ENCODE measurements around the gene KRT84. TPM values are rescaled to one million over a fixed set of nuclear protein-coding genes. Genes with fewer than 3 reads are reported as not detected.
A peak's percentile ranks its signal among the peaks of the same experiment; 100 is the strongest.
"Not testable (repeated sequence)": the region's sequence is repeated elsewhere in the genome, so short reads cannot be mapped to it uniquely, and the experiment has no call there.

Gene KRT84
- total RNA-seq, 2 experiments from 2014 or later: not detected

DNA sequence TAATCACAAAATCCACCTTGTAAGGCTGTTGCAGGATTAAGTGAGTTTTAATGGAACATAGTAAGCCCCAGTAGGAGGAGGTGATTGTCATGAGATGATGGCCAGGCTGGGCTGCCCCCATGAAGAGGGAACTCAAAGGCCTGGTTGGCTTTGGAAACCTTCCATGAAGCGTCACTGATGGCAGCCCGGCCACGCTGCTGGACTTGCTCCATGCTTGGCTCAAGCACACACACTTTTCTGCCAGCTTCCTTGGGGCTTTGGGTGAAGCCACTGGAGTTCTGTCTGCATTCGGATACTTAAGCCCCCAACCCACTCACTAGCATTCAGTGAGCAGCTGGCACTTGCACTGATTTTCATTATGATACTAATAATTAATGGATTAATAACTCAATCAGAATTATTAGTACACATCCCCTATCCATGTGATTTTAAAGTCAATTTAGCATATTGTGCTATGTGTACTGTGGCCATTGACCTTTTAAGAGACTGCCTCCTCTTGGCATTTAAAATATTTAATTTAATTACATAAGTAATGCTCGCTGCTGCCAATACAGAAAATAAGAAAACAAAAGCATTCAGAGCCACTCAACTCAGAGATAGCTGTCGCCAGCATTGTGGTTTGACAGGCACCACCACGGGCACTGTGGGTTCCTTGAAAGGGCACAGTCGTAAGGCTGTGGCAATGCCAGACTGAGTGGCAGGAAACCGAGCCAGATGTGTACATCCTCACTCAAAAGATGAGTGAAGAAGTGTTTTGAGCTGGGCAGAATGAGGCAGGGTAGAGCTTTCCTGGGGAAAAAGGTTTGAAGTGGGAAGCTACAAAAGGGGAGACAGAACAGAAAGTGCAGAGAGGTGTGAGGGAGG, 34.0 kb downstream of the KRT84 start:
- Mint-ChIP-seq H3K36me3 (no peaks in the 10 kb centered on the region), H3K4me1 (peaks cover 27% of the 10 kb centered on the region), H3K4me3 (no peak overlapping the region), H3K9me3 (no peaks in the 10 kb centered on the region), H3K27ac (no peak overlapping the region), H3K27me3 (peaks cover 6% of the 10 kb centered on the region)
- peak; percentile 44 for DNase-seq

DNA sequence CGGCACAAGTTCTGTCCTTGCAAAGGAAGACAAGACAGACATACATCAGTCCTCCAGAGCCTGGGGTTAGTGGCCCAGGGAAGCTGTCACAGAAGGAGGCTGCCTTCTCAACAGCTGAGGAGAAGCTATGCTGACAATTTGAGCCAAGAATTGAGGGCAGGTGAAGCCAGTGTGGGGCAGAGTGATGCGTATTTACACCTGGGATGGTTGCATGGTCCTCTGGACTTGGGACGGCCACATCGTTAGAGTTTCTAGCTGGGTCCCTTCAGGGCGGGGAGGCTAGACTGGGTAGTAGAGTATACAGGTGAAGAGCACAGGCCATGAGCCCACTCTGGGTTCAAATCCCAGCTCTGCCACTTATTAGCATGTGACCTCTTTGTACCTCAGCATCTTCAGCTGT, 34.7 kb downstream of the KRT84 start:
- Mint-ChIP-seq H3K4me3 (no peak overlapping the region), H3K9me3 (no peaks in the 10 kb centered on the region), H3K36me3 (no peaks in the 10 kb centered on the region), H3K4me1 (peaks cover 27% of the 10 kb centered on the region), H3K27ac (no peak overlapping the region), H3K27me3 (peaks cover 6% of the 10 kb centered on the region)
- no peak for DNase-seq

DNA sequence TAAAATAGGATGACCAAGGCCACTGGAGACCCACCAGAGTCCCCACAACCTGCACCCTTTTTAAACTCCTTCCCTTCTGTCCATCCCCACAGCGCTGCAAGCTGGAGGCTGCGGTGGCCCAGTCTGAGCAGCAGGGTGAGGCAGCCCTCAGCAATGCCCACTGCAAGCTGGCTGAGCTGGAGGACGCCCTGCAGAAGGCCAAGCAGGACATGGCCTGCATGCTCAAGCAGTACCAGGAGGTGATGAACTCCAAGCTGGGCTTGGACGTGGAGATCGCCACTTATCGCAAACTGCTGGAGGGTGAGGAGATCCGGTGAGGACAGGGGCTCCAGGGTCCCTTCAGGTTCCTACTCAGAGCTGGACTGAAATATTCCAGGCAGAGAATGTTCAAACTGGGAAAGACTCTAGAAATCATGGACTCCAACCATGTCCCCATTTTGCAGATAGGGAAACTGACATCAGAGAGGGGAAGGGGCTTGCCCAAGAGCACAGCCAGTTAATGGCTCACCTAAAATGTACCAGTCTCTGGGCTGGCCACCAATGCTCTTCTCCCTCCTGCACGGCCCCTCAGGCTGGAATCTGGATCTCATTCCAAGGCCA, 35.3 kb downstream of the KRT84 start:
- H3K27ac Mint-ChIP-seq: no peak overlapping the region

DNA sequence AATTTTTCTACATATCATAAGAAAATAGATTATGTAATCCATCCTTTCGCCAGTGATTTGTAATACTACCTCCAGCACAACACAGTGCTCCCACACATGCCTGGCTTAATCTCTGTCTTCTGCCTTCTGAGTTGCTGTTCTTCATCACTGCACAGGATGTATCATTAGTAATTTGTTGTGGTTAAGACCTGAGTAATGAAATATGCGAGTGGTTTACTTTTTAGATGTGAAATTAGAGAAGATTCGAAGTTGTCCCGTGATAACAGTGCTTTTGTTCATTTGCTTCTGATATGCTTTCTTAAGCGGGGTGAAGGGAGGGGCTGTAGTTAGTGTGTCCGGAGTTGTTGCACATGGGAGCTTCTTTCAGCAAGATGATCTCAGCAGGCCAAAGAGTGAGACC, 36.3 kb downstream of the KRT84 start:
- Mint-ChIP-seq H3K4me1 (peaks cover 24% of the 10 kb centered on the region), H3K36me3 (no peaks in the 10 kb centered on the region), H3K9me3 (no peaks in the 10 kb centered on the region), H3K27me3 (peaks cover 6% of the 10 kb centered on the region), H3K4me3 (no peak overlapping the region), H3K27ac (no peak overlapping the region)
- no peak for DNase-seq

More for the DNA sequence above, 35.3 kb downstream of the KRT84 start:
- Mint-ChIP-seq H3K9me3 (no peaks in the 10 kb centered on the region), H3K4me1 (peaks cover 27% of the 10 kb centered on the region), H3K4me3 (no peak overlapping the region), H3K27me3 (peaks cover 6% of the 10 kb centered on the region), H3K36me3 (no peaks in the 10 kb centered on the region)
- no peak for DNase-seq

DNA sequence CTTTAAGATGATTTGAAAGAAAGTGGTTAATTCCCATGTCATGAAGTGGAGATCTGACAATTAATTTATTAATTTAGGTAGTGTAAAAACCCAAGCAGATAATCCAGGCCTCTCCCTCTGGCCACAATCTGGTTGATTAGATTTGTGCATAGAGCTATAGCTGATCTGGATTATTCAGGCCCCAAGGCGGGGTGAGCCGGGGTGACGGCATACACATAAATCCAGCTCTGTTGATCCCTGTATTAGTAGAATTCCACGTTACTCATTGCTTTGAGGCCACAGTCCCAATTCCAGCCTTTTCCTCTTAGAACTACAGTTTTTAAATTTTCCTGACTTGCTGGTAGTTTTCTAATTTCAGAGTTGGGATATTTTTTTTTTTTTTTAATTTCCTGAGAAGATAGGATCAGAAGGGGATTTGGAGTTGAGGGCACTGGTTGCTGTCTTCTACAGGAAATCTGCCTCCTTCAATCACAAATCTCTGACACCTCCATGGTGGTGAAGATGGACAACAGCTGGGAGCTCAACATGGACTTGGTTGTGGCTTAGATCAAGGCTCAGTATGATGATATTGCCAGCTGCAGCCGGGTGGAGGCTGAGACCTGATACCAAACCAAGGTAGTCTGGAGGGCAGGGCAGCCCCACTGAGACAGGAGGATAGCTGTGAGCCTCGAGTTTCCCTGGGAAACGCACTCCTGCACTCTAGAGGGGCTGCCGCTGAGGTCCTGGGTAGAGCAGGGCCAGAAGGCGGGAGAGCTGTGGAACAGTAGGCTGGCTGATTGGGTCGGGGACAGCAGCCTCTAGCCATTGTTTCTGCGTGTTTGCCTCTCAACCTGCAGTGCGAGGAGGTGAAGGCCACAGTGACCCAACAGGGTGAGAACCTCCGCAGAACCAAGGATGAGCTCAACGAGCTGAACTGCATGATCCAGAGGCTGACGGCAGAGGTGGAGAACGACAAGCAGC, 37.6 kb downstream of the KRT84 start:
- no peak overlapping the region for H3K4me3 Mint-ChIP-seq
- no peak for DNase-seq
- no peaks in the 10 kb centered on the region for H3K9me3 Mint-ChIP-seq

DNA sequence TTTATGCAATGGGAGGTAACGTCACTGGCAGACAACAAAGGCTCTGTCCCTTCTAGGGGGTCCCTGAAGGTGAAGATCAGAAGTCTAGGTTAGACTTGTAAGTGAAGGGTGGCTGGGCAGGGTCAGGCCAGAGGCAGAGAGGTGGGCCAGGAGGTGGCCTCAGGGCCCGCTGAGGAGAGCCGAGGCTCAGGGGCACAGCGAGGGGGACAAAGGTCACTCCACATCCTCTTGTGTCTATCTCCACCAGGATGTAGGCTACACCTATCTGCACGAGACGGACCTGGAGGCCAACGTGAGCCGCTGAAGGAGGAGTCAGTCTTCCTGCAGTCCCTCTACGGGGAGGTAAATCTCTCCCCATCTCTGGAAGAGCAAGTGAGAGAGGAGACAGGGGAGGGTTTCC, 38.4 kb downstream of the KRT84 start:
- H3K36me3 Mint-ChIP-seq: no peaks in the 10 kb centered on the region
- H3K27ac Mint-ChIP-seq: no peak overlapping the region
- no peak overlapping the region for H3K4me3 Mint-ChIP-seq
- H3K9me3 Mint-ChIP-seq: no peaks in the 10 kb centered on the region
- H3K4me1 Mint-ChIP-seq: peaks cover 13% of the 10 kb centered on the region
- DNase-seq: no peak
- H3K27me3 Mint-ChIP-seq: peaks cover 3% of the 10 kb centered on the region

More for the DNA sequence above, 37.6 kb downstream of the KRT84 start:
- no peak overlapping the region for H3K27ac Mint-ChIP-seq
- H3K4me1 Mint-ChIP-seq: peaks cover 20% of the 10 kb centered on the region
- no peaks in the 10 kb centered on the region for H3K36me3 Mint-ChIP-seq
- peaks cover 6% of the 10 kb centered on the region for H3K27me3 Mint-ChIP-seq

DNA sequence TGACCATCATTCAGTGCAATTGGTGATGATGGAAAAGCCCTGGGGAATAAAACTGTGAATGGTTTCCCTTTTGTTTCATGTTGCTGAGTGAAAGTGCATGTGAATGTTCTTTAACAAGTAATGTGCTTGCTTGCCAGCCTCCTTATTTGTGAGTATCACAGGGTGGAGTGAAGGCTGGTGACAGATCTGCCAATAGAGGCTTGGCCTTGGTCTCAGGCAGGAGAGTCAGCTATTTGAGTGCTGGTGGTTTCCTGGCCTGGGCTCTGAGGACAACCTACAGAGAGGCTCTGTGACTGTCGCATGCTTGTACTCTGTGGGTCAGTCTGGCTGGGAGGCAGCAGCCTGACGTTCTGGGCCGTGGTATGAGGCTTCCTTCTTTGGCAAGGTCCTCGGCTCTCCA, 38.9 kb downstream of the KRT84 start:
- Mint-ChIP-seq H3K36me3 (no peaks in the 10 kb centered on the region), H3K27ac (no peak overlapping the region), H3K27me3 (peaks cover 3% of the 10 kb centered on the region), H3K9me3 (no peaks in the 10 kb centered on the region), H3K4me3 (no peak overlapping the region), H3K4me1 (peaks cover 9% of the 10 kb centered on the region)
- no peak for DNase-seq

GRCh38 chr12:52345041-52345440, 40.4 kb downstream of the KRT84 start:
- H3K4me1 Mint-ChIP-seq, DNase-seq, H3K27me3 Mint-ChIP-seq, H3K9me3 Mint-ChIP-seq, H3K4me3 Mint-ChIP-seq, H3K27ac Mint-ChIP-seq, H3K36me3 Mint-ChIP-seq: not testable (repeated sequence)

- no peaks in the 10 kb centered on the region for H3K9me3 Mint-ChIP-seq
- no peak for DNase-seq
- no peak overlapping the region for H3K27ac Mint-ChIP-seq
- no peak overlapping the region for H3K4me3 Mint-ChIP-seq
- H3K4me1 Mint-ChIP-seq: peaks cover under 1% of the 10 kb centered on the region
- no peaks in the 10 kb centered on the region for H3K36me3 Mint-ChIP-seq
- peaks cover 3% of the 10 kb centered on the region for H3K27me3 Mint-ChIP-seq
Observed at GRCh38 chr12:52344111-52344510, 41.3 kb downstream of the KRT84 start.

- no peaks in the 10 kb centered on the region for H3K4me1 Mint-ChIP-seq
- H3K4me3 Mint-ChIP-seq: no peak overlapping the region
- no peak for DNase-seq
- H3K9me3 Mint-ChIP-seq: no peaks in the 10 kb centered on the region
- H3K36me3 Mint-ChIP-seq: no peaks in the 10 kb centered on the region
- peaks cover 3% of the 10 kb centered on the region for H3K27me3 Mint-ChIP-seq
- no peak overlapping the region for H3K27ac Mint-ChIP-seq
Observed at GRCh38 chr12:52343550-52343949, 41.9 kb downstream of the KRT84 start.

DNA sequence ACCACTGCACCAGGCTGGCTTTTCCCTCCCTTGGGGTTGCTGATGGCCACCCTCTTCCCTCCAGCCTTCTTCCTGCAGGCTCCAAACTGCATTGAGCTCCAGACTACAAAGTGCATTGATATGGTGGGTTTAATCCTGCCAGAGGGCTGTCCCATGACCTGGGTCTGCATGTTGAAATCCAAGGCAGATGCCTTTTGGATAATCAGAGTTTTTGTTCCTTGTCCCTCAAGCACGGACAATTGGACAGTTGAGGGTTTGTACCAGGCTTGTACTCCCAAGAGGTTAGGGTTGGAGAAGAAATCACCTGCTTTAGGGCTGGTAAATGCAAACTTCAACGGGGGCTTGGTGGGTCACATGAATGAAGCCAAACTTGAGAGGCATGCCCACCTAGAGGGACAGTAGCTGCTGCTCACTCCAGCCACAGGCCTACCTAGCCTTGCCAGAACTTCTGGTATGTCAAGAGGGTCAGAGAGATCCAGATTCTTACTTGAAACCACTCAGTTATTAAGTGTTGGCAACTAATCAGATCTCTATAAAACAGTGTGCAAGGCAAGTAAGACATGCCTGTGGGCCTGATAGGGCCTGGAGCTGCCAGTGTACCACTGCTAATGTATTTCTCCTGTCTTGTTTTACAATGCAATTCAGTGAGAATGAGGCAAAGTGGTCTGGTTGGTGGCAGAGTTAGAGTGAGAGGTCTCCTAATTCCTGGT, 42.5 kb downstream of the KRT84 start:
- H3K4me1 Mint-ChIP-seq: no peaks in the 10 kb centered on the region
- no peaks in the 10 kb centered on the region for H3K9me3 Mint-ChIP-seq
- peaks cover under 1% of the 10 kb centered on the region for H3K27me3 Mint-ChIP-seq
- H3K36me3 Mint-ChIP-seq: no peaks in the 10 kb centered on the region
- no peak overlapping the region for H3K4me3 Mint-ChIP-seq
- no peak overlapping the region for H3K27ac Mint-ChIP-seq
- DNase-seq: no peak

DNA sequence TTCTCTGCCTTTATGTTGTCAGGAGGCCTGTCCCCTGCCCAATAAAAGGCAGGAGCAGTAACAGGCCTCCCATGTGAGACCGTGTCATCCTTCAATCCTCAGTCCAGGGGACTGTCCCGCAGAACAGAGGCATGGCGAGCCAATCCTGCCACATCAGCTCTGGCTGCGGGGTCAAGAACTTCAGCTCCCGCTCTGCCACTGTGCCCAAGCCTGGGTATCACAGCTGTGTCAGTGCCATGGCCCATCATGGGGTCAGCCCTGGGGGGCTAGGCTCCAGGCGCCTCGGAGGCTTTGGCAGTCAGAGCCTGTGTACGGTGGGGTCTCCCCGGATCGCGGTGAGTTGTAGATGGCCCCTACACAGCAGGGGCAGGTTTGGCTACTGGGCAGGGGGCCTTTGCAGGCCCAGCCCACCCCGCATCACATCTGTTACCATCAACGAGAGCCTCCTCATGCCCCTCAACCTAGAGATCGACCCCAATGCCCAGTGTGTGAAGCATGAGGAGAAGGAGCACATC, 44.3 kb downstream of the KRT84 start:
- no peak overlapping the region for H3K4me3 Mint-ChIP-seq
- H3K4me1 Mint-ChIP-seq: peaks cover 5% of the 10 kb centered on the region
- H3K36me3 Mint-ChIP-seq: no peaks in the 10 kb centered on the region
- H3K27me3 Mint-ChIP-seq: no peaks in the 10 kb centered on the region
- H3K9me3 Mint-ChIP-seq: peaks cover 3% of the 10 kb centered on the region
- no peak for DNase-seq
- no peak overlapping the region for H3K27ac Mint-ChIP-seq

GRCh38 chr12:52338241-52338960, 47.1 kb downstream of the KRT84 start:
- H3K4me1 Mint-ChIP-seq: peaks cover 5% of the 10 kb centered on the region
- H3K27ac Mint-ChIP-seq: no peak overlapping the region
- peaks cover 3% of the 10 kb centered on the region for H3K9me3 Mint-ChIP-seq
- no peak for DNase-seq
- no peaks in the 10 kb centered on the region for H3K27me3 Mint-ChIP-seq
- no peaks in the 10 kb centered on the region for H3K36me3 Mint-ChIP-seq
- no peak overlapping the region for H3K4me3 Mint-ChIP-seq

GRCh38 chr12:52337054-52337453, 48.4 kb downstream of the KRT84 start:
- Mint-ChIP-seq H3K27ac (no peak overlapping the region), H3K27me3 (no peaks in the 10 kb centered on the region)

More at GRCh38 chr12:52337054-52337453, 48.4 kb downstream of the KRT84 start:
- DNase-seq: no peak
- peaks cover 5% of the 10 kb centered on the region for H3K4me1 Mint-ChIP-seq
- H3K9me3 Mint-ChIP-seq: peaks cover 3% of the 10 kb centered on the region
- no peaks in the 10 kb centered on the region for H3K36me3 Mint-ChIP-seq
- no peak overlapping the region for H3K4me3 Mint-ChIP-seq
